IgD-negative memory B cell (primary cell): ENCODE data around the gene KCNJ9. TPM values are rescaled to one million over a fixed set of nuclear protein-coding genes. Genes with fewer than 3 reads are reported as not detected.
"Not testable (repeated sequence)": the region's sequence is repeated elsewhere in the genome, so short reads cannot be mapped to it uniquely, and the experiment has no call there.

Source experiments
- H3K27ac Mint-ChIP-seq, 3 donors: one replicate each; pipeline ENCODE4 v1.8.0; 2020 to 2022; ENCODE audit warnings: mild to moderate bottlenecking in 3 of 3, mixed read lengths in 3 of 3, moderate library complexity in 1 of 3
- H3K27me3 Mint-ChIP-seq: one replicate; pipeline ENCODE4 v1.8.0; 2021; ENCODE audit warnings: mixed read lengths
- H3K36me3 Mint-ChIP-seq: one replicate; pipeline ENCODE4 v1.8.0; 2020; ENCODE audit warnings: mild to moderate bottlenecking, mixed read lengths
- H3K4me1 Mint-ChIP-seq, 3 donors: one replicate each; pipeline ENCODE4 v1.8.0; 2020 to 2022; ENCODE audit warnings: mixed read lengths in 3 of 3, mild to moderate bottlenecking in 1 of 3
- H3K4me3 Mint-ChIP-seq, 4 donors: one replicate each; pipeline ENCODE4 v1.8.0; 2020 to 2022; ENCODE audit warnings: mild to moderate bottlenecking in 4 of 4, mixed read lengths in 4 of 4, moderate library complexity in 3 of 4
- H3K9me3 Mint-ChIP-seq, 3 donors: one replicate each; pipeline ENCODE4 v1.8.0; 2020 to 2021; ENCODE audit warnings: mixed read lengths in 3 of 3, mild to moderate bottlenecking in 1 of 3
- polyA plus RNA-seq: library from polyadenylated mRNA; unstranded; fragments of 300-500 nt; fragmentation: Illumina TruSeq; gene quantifications from one replicate; pipeline ENCODE4 v1.2.3, GENCODE V29; 2021

The KCNJ9 gene
- polyA plus RNA-seq, 1 donor from 2014 or later, result not detected

- Mint-ChIP-seq H3K4me1 (peaks cover 0 to 1% (median 0%) of the 10 kb centered on the region in 3 donors), H3K27me3 (peaks cover 15% of the 10 kb centered on the region), H3K27ac (no peak overlapping the region), H3K4me3 (no peak overlapping the region), H3K36me3 (no peaks in the 10 kb centered on the region), H3K9me3 (no peaks in the 10 kb centered on the region)
Measured at GRCh38 chr1:160116283-160117147, 35.2 kb downstream of the KCNJ9 start.

- Mint-ChIP-seq H3K9me3 (no peaks in the 10 kb centered on the region), H3K4me3 (no peak overlapping the region), H3K36me3 (no peaks in the 10 kb centered on the region), H3K4me1 (peaks cover 0 to 1% (median 0%) of the 10 kb centered on the region in 3 donors), H3K27me3 (peaks cover 15% of the 10 kb centered on the region), H3K27ac (no peak overlapping the region)
Measured at GRCh38 chr1:160117300-160117699, 36.0 kb downstream of the KCNJ9 start.

GRCh38 chr1:160117709-160118183 is 36.4 kb downstream of the KCNJ9 start:
- no peaks in the 10 kb centered on the region for H3K9me3 Mint-ChIP-seq
- no peak overlapping the region for H3K27ac Mint-ChIP-seq
- peaks cover 0 to 1% (median 0%) of the 10 kb centered on the region in 3 donors for H3K4me1 Mint-ChIP-seq
- H3K4me3 Mint-ChIP-seq, result no peak overlapping the region
- peaks cover 12% of the 10 kb centered on the region for H3K27me3 Mint-ChIP-seq
- no peaks in the 10 kb centered on the region for H3K36me3 Mint-ChIP-seq

- H3K27me3 Mint-ChIP-seq, result peaks cover 12% of the 10 kb centered on the region
- no peak overlapping the region for H3K27ac Mint-ChIP-seq
Measured at GRCh38 chr1:160118928-160119327, 37.6 kb downstream of the KCNJ9 start.

GRCh38 chr1:160120797-160121196 is 39.5 kb downstream of the KCNJ9 start:
- Mint-ChIP-seq H3K4me1 (peaks cover 0 to 1% (median 0%) of the 10 kb centered on the region in 3 donors), H3K4me3 (no peak overlapping the region), H3K27ac (no peak overlapping the region), H3K36me3 (no peaks in the 10 kb centered on the region), H3K9me3 (no peaks in the 10 kb centered on the region), H3K27me3 (peaks cover 13% of the 10 kb centered on the region)

More at GRCh38 chr1:160118928-160119327, 37.6 kb downstream of the KCNJ9 start:
- Mint-ChIP-seq H3K4me1 (peaks cover 0 to 1% (median 0%) of the 10 kb centered on the region in 3 donors), H3K9me3 (no peaks in the 10 kb centered on the region), H3K4me3 (no peak overlapping the region), H3K36me3 (no peaks in the 10 kb centered on the region)

- H3K27me3 Mint-ChIP-seq, result peaks cover 12% of the 10 kb centered on the region
- no peaks in the 10 kb centered on the region for H3K9me3 Mint-ChIP-seq
- no peak overlapping the region for H3K27ac Mint-ChIP-seq
- no peaks in the 10 kb centered on the region for H3K36me3 Mint-ChIP-seq
- peaks cover 0 to 1% (median 0%) of the 10 kb centered on the region in 3 donors for H3K4me1 Mint-ChIP-seq
- H3K4me3 Mint-ChIP-seq, result no peak overlapping the region
Measured at GRCh38 chr1:160121388-160121787, 40.0 kb downstream of the KCNJ9 start.

DNA sequence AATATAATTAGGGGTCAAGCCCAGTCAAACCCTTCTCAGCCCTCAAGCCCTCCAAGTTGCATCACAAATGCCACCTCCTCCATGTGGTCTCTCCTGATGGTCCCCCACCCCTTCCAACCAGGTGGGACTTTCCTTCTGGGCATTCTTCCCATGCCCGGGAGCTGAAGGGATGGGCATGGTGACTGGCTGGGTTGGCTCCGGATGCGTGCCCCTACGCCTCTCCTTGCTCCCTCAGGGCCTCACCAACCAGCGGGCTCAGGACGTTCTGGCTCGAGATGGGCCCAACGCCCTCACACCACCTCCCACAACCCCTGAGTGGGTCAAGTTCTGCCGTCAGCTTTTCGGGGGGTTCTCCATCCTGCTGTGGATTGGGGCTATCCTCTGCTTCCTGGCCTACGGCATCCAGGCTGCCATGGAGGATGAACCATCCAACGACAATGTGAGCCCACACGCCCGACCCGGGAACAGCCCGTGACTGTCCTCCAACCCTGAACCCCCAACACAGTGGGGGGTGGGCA is 41.7 kb downstream of the KCNJ9 start:
- Mint-ChIP-seq H3K4me1 (peaks cover 0 to 1% (median 0%) of the 10 kb centered on the region in 3 donors), H3K4me3 (no peak overlapping the region), H3K27me3 (peaks cover 3% of the 10 kb centered on the region), H3K9me3 (no peaks in the 10 kb centered on the region), H3K27ac (no peak overlapping the region), H3K36me3 (no peaks in the 10 kb centered on the region)

DNA sequence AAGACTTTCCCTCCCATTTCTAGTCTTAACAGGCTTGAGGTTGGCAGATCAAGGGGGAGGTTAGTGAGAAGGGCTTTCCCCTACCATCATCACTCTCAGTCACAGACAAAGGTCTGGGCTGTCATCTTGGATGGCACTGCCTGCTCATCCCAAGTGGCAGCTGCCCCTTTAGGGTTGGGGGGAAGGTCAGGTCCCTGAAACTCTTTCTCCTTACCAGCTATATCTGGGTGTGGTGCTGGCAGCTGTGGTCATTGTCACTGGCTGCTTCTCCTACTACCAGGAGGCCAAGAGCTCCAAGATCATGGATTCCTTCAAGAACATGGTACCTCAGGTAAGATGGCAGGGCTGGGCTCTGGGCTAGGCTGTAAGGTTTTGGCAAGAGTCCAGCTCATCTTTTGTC is 42.4 kb downstream of the KCNJ9 start:
- H3K4me3 Mint-ChIP-seq, result no peak overlapping the region
- no peaks in the 10 kb centered on the region for H3K36me3 Mint-ChIP-seq
- peaks cover 7% of the 10 kb centered on the region for H3K27me3 Mint-ChIP-seq
- no peaks in the 10 kb centered on the region for H3K4me1 Mint-ChIP-seq
- H3K27ac Mint-ChIP-seq, result no peak overlapping the region
- no peaks in the 10 kb centered on the region for H3K9me3 Mint-ChIP-seq

GRCh38 chr1:160124705-160125478 is 43.6 kb downstream of the KCNJ9 start:
- Mint-ChIP-seq H3K9me3 (no peaks in the 10 kb centered on the region), H3K27ac (no peak overlapping the region), H3K4me1 (no peaks in the 10 kb centered on the region), H3K4me3 (no peak overlapping the region), H3K36me3 (no peaks in the 10 kb centered on the region), H3K27me3 (peaks cover 7% of the 10 kb centered on the region)

DNA sequence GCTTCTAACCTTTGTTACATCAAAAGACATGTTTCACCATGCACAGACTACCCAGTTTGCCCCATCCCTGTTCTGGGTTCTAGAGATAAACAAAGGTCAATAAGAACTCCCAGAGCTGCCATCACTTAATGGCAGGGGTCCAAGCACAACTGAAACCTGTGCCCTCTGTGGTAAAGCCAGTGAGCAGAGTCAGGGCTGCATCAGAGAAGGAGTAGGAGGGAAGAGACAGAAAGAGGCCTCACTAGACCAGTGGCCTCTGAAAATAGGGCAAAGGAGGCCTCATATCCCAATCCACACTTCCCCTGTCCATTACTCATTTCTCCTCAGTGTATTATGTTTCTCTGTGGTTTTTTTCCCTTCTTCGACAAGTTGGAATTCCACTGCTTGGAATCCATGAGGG is 44.4 kb downstream of the KCNJ9 start:
- Mint-ChIP-seq H3K27me3 (peaks cover 9% of the 10 kb centered on the region), H3K4me3 (no peak overlapping the region), H3K4me1 (no peaks in the 10 kb centered on the region), H3K9me3 (no peaks in the 10 kb centered on the region), H3K36me3 (no peaks in the 10 kb centered on the region), H3K27ac (no peak overlapping the region)

DNA sequence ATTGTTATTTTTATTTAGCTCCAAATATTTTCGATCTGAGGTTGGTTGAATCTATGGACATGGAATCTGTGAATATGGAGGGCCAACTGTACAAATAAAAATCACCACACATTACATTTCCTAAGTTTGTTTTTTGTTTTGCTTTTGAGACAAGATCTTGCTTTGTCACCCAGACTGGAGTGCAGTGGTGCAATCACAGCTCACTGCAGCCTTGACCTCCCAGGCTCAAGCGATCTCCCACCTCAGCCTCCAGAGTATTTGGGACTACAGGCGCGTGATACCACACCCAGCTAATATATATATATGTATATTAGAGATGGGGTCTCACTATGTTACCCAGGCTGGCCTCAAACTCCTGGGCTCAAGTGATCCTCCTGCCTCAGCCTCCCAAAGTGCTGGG is 45.0 kb downstream of the KCNJ9 start:
- not testable (repeated sequence) for H3K4me3 Mint-ChIP-seq, H3K9me3 Mint-ChIP-seq, H3K27ac Mint-ChIP-seq, H3K4me1 Mint-ChIP-seq, H3K36me3 Mint-ChIP-seq
- peaks cover 11% of the 10 kb centered on the region for H3K27me3 Mint-ChIP-seq

GRCh38 chr1:160127381-160127780 is 46.0 kb downstream of the KCNJ9 start:
- H3K9me3 Mint-ChIP-seq, result no peaks in the 10 kb centered on the region
- no peak overlapping the region for H3K27ac Mint-ChIP-seq
- peaks cover 11% of the 10 kb centered on the region for H3K27me3 Mint-ChIP-seq
- no peak overlapping the region for H3K4me3 Mint-ChIP-seq
- no peaks in the 10 kb centered on the region for H3K36me3 Mint-ChIP-seq
- no peaks in the 10 kb centered on the region for H3K4me1 Mint-ChIP-seq

DNA sequence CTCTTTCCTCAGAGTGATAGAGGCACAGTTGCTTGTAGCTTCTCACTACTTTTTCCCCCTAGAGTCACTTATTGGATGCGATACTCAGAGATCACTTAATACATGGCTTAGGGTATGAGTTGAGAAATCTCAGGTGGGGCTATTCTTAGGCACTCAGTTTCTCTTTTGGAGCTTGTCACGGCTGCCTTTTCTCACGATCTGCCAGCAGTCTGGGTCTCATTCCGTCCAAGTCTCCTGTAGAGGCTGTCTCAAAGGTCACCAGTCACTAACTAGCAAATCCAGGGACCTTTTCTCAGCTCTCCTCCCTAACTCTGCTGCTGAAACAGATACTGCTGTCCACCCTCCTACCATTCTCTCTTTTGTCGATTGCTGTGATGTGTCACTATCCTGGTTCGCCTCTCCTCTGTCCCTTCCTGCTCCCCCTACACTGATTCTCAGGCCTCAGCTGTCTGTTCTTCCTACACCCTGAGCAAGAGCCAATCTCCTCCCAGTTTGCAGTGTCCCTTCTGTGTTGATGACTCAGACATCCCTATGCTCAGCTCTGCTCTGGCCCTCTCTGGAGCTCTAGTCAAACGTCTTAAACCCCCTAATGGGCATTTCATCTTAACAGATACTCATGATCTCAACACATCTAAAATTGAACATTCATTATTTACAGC is 46.7 kb downstream of the KCNJ9 start:
- Mint-ChIP-seq H3K9me3 (no peaks in the 10 kb centered on the region), H3K27ac (no peak overlapping the region), H3K4me3 (no peak overlapping the region), H3K27me3 (peaks cover 14% of the 10 kb centered on the region), H3K36me3 (no peaks in the 10 kb centered on the region), H3K4me1 (no peaks in the 10 kb centered on the region)

DNA sequence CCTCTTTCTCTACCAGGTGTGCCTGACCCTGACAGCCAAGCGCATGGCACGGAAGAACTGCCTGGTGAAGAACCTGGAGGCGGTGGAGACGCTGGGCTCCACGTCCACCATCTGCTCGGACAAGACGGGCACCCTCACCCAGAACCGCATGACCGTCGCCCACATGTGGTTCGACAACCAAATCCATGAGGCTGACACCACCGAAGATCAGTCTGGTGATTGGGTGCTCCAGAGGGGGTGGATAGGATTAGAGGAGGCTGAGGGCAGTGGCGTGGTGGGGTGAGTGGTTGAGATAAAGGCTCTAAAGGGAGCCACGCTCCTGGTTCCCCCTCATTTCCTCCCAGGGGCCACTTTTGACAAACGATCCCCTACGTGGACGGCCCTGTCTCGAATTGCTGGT is 47.3 kb downstream of the KCNJ9 start:
- no peak overlapping the region for H3K4me3 Mint-ChIP-seq
- H3K4me1 Mint-ChIP-seq, result no peaks in the 10 kb centered on the region
- H3K27ac Mint-ChIP-seq, result no peak overlapping the region
- peaks cover 15% of the 10 kb centered on the region for H3K27me3 Mint-ChIP-seq
- H3K36me3 Mint-ChIP-seq, result no peaks in the 10 kb centered on the region
- H3K9me3 Mint-ChIP-seq, result no peaks in the 10 kb centered on the region

- H3K4me3 Mint-ChIP-seq, result no peak overlapping the region
- H3K36me3 Mint-ChIP-seq, result no peaks in the 10 kb centered on the region
- H3K4me1 Mint-ChIP-seq, result no peaks in the 10 kb centered on the region
- H3K27ac Mint-ChIP-seq, result no peak overlapping the region
- H3K9me3 Mint-ChIP-seq, result no peaks in the 10 kb centered on the region
- H3K27me3 Mint-ChIP-seq, result peaks cover 15% of the 10 kb centered on the region
Measured at GRCh38 chr1:160129046-160129445, 47.7 kb downstream of the KCNJ9 start.
